HepG2 (cell line): ENCODE measurements around the gene TXNRD1. TPM values are rescaled to one million over a fixed set of nuclear protein-coding genes. Genes with fewer than 3 reads are reported as not detected.

Experiments
- ATAC-seq: fragments of 200-7000 bp; cut with Tn5 transposase; 3 replicates; pipeline ENCODE4 v1.9.1; 2020; ENCODE audit warnings: mild to moderate bottlenecking, moderate library complexity
- BruUV-seq: library from RNA; stranded (reverse); fragments of 400-500 nt; replicated peaks from 2 replicates; lab custom pipeline; 2021; lab: Mats Ljungman, UMichigan
- CTCF ChIA-PET: fragments of 300-600 bp; formaldehyde crosslinking; extraction: SDS; loops from one replicate; lab custom pipeline; 2021; ENCODE audit warnings: low total read pairs, inconsistent platforms, low intra/inter-chr PET ratio; lab: Yijun Ruan, JAX
- POLR2A ChIA-PET: fragments of 350-600 bp; sonication (Branson Sonifier 250); formaldehyde crosslinking; loops from one replicate; lab custom pipeline; 2020; ENCODE audit warnings: antibody characterized with exemption, inconsistent platforms; lab: Yijun Ruan, JAX
- DNase-seq: peaks from one replicate; pipeline ENCODE4 v3.0.0-alpha.2; 2015; ENCODE audit warnings: low spot score
- FAIRE-seq: peaks from 3 replicates; lab custom pipeline; 2011; peaks lifted over from hg19 to GRCh38; lab: Jason Lieb, UNC
- H2AFZ ChIP-seq: one replicate; pipeline ENCODE4 v1.6.1; 2011; ENCODE audit warnings: low read length, inconsistent platforms
- H3K27ac ChIP-seq: fragments of 300-600 bp; 3 replicates; pipeline ENCODE4 v1.8.0; 2011; ENCODE audit warnings: mixed run types, mild to moderate bottlenecking, mixed read lengths, low read length, inconsistent platforms; ENCODE audit not compliant: insufficient read depth; ENCODE audit errors: extremely low read length
- H3K27me3 ChIP-seq, 2 experiments: fragments of 200-600 bp in 1 of 2; 2 replicates in 1 of 2; 3 replicates in 1 of 2; pipeline versions ENCODE4 v1.6.0 to v1.8.0; 2011; ENCODE audit warnings: low read length in 2 of 2, mild to moderate bottlenecking in 2 of 2, moderate library complexity in 2 of 2, inconsistent platforms in 1 of 2; ENCODE audit not compliant: insufficient read depth in 2 of 2, control insufficient read depth in 1 of 2
- H3K36me3 ChIP-seq, 2 experiments: fragments of 200-600 bp in 1 of 2; replicated peaks in 1 of 2; 2 replicates in 1 of 2; 3 replicates in 1 of 2; pipeline versions ENCODE4 v1.5.1 to v1.8.0; 2011; ENCODE audit warnings: low read length in 2 of 2, inconsistent platforms in 1 of 2; ENCODE audit not compliant: insufficient read depth in 2 of 2, control insufficient read depth in 1 of 2
- H3K4me1 ChIP-seq: 2 replicates; pipeline ENCODE4 v1.5.1; 2012; ENCODE audit warnings: low read length, inconsistent platforms; ENCODE audit not compliant: insufficient read depth
- H3K4me2 ChIP-seq: 2 replicates; pipeline ENCODE4 v1.6.0; 2011; ENCODE audit warnings: low read depth, low read length, inconsistent platforms
- H3K4me3 ChIP-seq, 3 experiments: fragments of 200-600 bp in 1 of 3; sonication (generic), shearing (Covaris generic) in 1 of 3; replicated peaks in 1 of 3; 2 replicates each; pipeline ENCODE4 v1.5.1; 2011 to 2016; ENCODE audit warnings: low read length in 3 of 3, inconsistent platforms in 2 of 3, low read depth in 2 of 3, mild to moderate bottlenecking in 2 of 3, control low read depth in 1 of 3, mixed read lengths in 1 of 3; ENCODE audit not compliant: insufficient read depth in 1 of 3
- H3K79me2 ChIP-seq: one replicate; pipeline ENCODE4 v1.6.1; 2011; ENCODE audit warnings: low read length, inconsistent platforms; ENCODE audit not compliant: insufficient read depth
- H3K9ac ChIP-seq: 2 replicates; pipeline ENCODE4 v1.6.0; 2011; ENCODE audit warnings: mild to moderate bottlenecking, low read depth, low read length, inconsistent platforms; ENCODE audit not compliant: insufficient read depth
- H3K9me3 ChIP-seq: 2 replicates; pipeline ENCODE4 v1.5.1; 2012; ENCODE audit warnings: mild to moderate bottlenecking, low read length
- H4K20me1 ChIP-seq: 2 replicates; pipeline ENCODE4 v1.6.0; 2011; ENCODE audit warnings: inconsistent platforms, mild to moderate bottlenecking, low read length, moderate library complexity; ENCODE audit not compliant: insufficient read depth
- DR1 ChIP-seq: sonication (generic); formaldehyde crosslinking; IDR thresholded peaks from 2 replicates; pipeline ENCODE4 v1.8.0; 2021; ENCODE audit warnings: mild to moderate bottlenecking, missing genetic modification reagents, inconsistent platforms
- GPN1 ChIP-seq: sonication (generic); formaldehyde crosslinking; IDR thresholded peaks from 2 replicates; pipeline ENCODE4 v1.5.1; 2020; ENCODE audit warnings: missing genetic modification reagents, borderline replicate concordance
- MAX ChIP-seq: IDR thresholded peaks from 2 replicates; pipeline ENCODE4 v1.6.1; 2012; ENCODE audit warnings: inconsistent platforms
- POLR2AphosphoS2 ChIP-seq: IDR thresholded peaks from 2 replicates; pipeline ENCODE4 v1.6.1; 2011; ENCODE audit warnings: low read depth, low read length, improper control_type of control experiment
- RBM22 ChIP-seq: fragments of 200-400 bp; formaldehyde crosslinking; optimal IDR thresholded peaks from 2 replicates; pipeline ENCODE3; 2017; ENCODE audit warnings: mild to moderate bottlenecking, low read length, moderate library complexity
- REPIN1 ChIP-seq: sonication (generic); formaldehyde crosslinking; IDR thresholded peaks from 2 replicates; pipeline ENCODE4 v1.8.0; 2022; ENCODE audit warnings: missing genetic modification reagents, low read depth, mild to moderate bottlenecking, borderline replicate concordance
- ZMYM2 ChIP-seq: sonication (generic); formaldehyde crosslinking; IDR thresholded peaks from 2 replicates; pipeline ENCODE4 v1.8.0; 2022; ENCODE audit warnings: mild to moderate bottlenecking, missing genetic modification reagents
- ZNF34 ChIP-seq: sonication (generic); formaldehyde crosslinking; IDR thresholded peaks from 2 replicates; pipeline ENCODE4 v1.4.0; 2020; ENCODE audit warnings: mild to moderate bottlenecking, missing genetic modification reagents, borderline replicate concordance
- ZNF460 ChIP-seq: sonication (generic); formaldehyde crosslinking; IDR thresholded peaks from 2 replicates; pipeline ENCODE4 v1.5.1; 2020; ENCODE audit warnings: missing genetic modification reagents, mild to moderate bottlenecking, borderline replicate concordance
- WGBS: methylation state at CpG from one replicate; pipeline ENCODE4 v1.1.6; 2017; ENCODE audit warnings: low lambda C conversion rate; 5-methylcytosine and 5-hydroxymethylcytosine counted together
- in situ Hi-C: cut with HindIII; loops from 2 replicates; pipeline ENCODE4 v1.10.0; 2017; ENCODE audit warnings: low pct_unique_long_range_greater_than_20kb; ENCODE audit not compliant: extremely low pct_ligation_motif_present
- intact Hi-C: fragments of 100-400 bp; cut with micrococcal nuclease; formaldehyde crosslinking; loops from one replicate; pipeline ENCODE4 v1.10.0; 2022; ENCODE audit not compliant: unreplicated experiment
- polyA plus RNA-seq, 8 experiments: library from polyadenylated mRNA; depleted of rRNA in 3 of 8; stranded (reverse) in 7 of 8; unstranded in 1 of 8; fragments of >200 nt; fragmentation: Illumina TruSeq in 4 of 8; extraction: Trizol in 4 of 8; gene quantifications; 2 replicates each; pipeline versions ENCODE4 v1.2.1 to v1.2.3, GENCODE V29; 2011 to 2016; ENCODE audit warnings: low read depth in 4 of 8, missing spikeins in 1 of 8, mixed read lengths in 1 of 8; ENCODE audit not compliant: insufficient read depth in 1 of 8
- total RNA-seq, 5 experiments: library from RNA; depleted of rRNA; stranded (reverse); fragments of >200 nt; fragmentation: Illumina TruSeq; extraction: Trizol; gene quantifications; 2 replicates each; pipeline ENCODE4 v1.2.3, GENCODE V29; 2016; ENCODE audit warnings: low read depth in 1 of 5
- TF ChIP-seq, protein P1 (sequence below): IDR thresholded peaks from 2 replicates; pipeline ENCODE4 v1.6.1; 2016; ENCODE audit warnings: mild to moderate bottlenecking

Gene TXNRD1
- total and polyA plus RNA-seq, 2 of the 13 experiments (the other 11 are each of a cell fraction or from before 2014, with no cell fraction given) = 54.0 to 190 TPM

GRCh38 chr12:104352106-104352713 lies 136.6 kb downstream of the TXNRD1 start:
- CTCF ChIA-PET = no interaction called here
- H3K9me3 ChIP-seq = no peaks in the 10 kb centered on the region
- no TSS peak for BruUV-seq
- peaks cover 6% of the 10 kb centered on the region; the same call in 1 of the 2 replicates for H3K4me1 ChIP-seq
- H4K20me1 ChIP-seq = peaks cover 6% of the 10 kb centered on the region; the same call in 1 of the 2 replicates
- POLR2A ChIA-PET = no interaction called here
- no peak overlapping the region for H3K27ac ChIP-seq
- no peak overlapping the region for H3K9ac ChIP-seq
- DNase-seq (no peak), ATAC-seq (no peak), FAIRE-seq (no peak)
- 86% methylated on average over 3 of the region's 3 CpGs for WGBS
- no peaks in the 10 kb centered on the region for H3K79me2 ChIP-seq
- H3K36me3 ChIP-seq = peaks cover 14 to 44% of the 10 kb centered on the region in 2 experiments
- in situ Hi-C loops = no loop called here
- no peaks in the 10 kb centered on the region for H3K27me3 ChIP-seq
- H3K4me3 ChIP-seq = no peak overlapping the region
- H3K4me2 ChIP-seq = no peak overlapping the region
- no peak overlapping the region for H2AFZ ChIP-seq
- TF ChIP-seq RBM22 (peak; percentile 97), MAX (no peak), ZNF34 (CRISPR knock-in tag) (no peak), ZMYM2 (CRISPR knock-in tag) (no peak), POLR2AphosphoS2 (peak; percentile 61; the same call in 1 of the 2 replicates), ZNF460 (CRISPR knock-in tag) (no peak), REPIN1 (CRISPR knock-in tag) (no peak), GPN1 (CRISPR knock-in tag) (no peak), DR1 (CRISPR knock-in tag) (no peak)
- TF ChIP-seq, protein P1, sequence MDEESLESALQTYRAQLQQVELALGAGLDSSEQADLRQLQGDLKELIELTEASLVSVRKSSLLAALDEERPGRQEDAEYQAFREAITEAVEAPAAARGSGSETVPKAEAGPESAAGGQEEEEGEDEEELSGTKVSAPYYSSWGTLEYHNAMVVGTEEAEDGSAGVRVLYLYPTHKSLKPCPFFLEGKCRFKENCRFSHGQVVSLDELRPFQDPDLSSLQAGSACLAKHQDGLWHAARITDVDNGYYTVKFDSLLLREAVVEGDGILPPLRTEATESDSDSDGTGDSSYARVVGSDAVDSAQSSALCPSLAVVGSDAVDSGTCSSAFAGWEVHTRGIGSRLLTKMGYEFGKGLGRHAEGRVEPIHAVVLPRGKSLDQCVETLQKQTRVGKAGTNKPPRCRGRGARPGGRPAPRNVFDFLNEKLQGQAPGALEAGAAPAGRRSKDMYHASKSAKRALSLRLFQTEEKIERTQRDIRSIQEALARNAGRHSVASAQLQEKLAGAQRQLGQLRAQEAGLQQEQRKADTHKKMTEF (CRISPR knock-in tag) = no peak
- intact Hi-C loops = no loop called here
